ENCODE data around the gene WDR41. TPM values are rescaled to one million over a fixed set of nuclear protein-coding genes. Genes with fewer than 3 reads are reported as not detected.

Gene WDR41
- total RNA-seq, 1 experiment from 2014 or later = 57.3 TPM

DNA sequence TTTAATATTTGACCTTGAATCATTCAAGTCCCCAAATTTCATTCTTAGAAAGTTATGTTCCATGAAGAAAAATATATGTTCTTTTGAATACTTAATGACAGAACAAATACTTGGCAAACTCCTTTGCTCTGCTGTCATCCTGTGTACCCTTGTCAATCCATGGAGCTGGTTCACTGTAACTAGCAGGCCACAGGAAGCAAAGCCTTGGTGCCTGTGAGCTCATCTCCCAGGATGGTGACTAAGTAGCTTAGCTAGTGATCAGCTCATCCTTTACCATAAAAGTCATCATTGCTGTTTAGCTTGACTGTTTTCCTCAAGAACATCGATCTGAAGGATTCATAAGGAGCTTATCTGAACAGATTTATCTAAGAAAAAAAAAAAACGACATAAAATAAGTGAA, 65.4 kb downstream of the WDR41 start:
- H3K4me3 ChIP-seq (ENCODE audit: low read depth in 2 of 2, low read length in 2 of 2) = no peak overlapping the region
- no TSS peak for BruUV-seq (replicated peaks)
- H3K27ac ChIP-seq (ENCODE audit: low read length) = no peak overlapping the region
- in situ Hi-C loops (cut with HindIII; ENCODE audit: low pct_unique_long_range_greater_than_20kb, low sequenced_read_pairs) (no loop called here), intact Hi-C loops (cut with micrococcal nuclease; ENCODE audit: unreplicated experiment) (loop anchor here (10.0 kb wide), 1 partner anchor 282 kb away; no protein-coding TSS in a partner anchor)
- H3K9me3 ChIP-seq (ENCODE audit: control insufficient read depth, insufficient read depth, low read depth, low read length) = no peaks in the 10 kb centered on the region
- no peak for ATAC-seq
- H3K4me1 ChIP-seq (ENCODE audit: control insufficient read depth, insufficient read depth, low read length) = no peaks in the 10 kb centered on the region
- no peak for TF ChIP-seq SIN3A (IDR thresholded peaks at IDR 0.05; ENCODE audit: borderline replicate concordance, insufficient read depth, low read depth, low read length)
- ChIA-PET CTCF (no interaction called here), POLR2A (interaction anchor here (0.7 kb wide), 1 partner anchor 136 kb away, joined by 11 read pairs; no protein-coding TSS in a partner anchor)
- DNase-seq (ENCODE audit: low read depth, low spot score) = peak; percentile 10
- no peaks in the 10 kb centered on the region for H3K27me3 ChIP-seq (ENCODE audit: control insufficient read depth, insufficient read depth, low read length)
- H3K36me3 ChIP-seq (ENCODE audit: control insufficient read depth, insufficient read depth, low read length) = peaks cover 3% of the 10 kb centered on the region; the same call in 1 of the 2 replicates

DNA sequence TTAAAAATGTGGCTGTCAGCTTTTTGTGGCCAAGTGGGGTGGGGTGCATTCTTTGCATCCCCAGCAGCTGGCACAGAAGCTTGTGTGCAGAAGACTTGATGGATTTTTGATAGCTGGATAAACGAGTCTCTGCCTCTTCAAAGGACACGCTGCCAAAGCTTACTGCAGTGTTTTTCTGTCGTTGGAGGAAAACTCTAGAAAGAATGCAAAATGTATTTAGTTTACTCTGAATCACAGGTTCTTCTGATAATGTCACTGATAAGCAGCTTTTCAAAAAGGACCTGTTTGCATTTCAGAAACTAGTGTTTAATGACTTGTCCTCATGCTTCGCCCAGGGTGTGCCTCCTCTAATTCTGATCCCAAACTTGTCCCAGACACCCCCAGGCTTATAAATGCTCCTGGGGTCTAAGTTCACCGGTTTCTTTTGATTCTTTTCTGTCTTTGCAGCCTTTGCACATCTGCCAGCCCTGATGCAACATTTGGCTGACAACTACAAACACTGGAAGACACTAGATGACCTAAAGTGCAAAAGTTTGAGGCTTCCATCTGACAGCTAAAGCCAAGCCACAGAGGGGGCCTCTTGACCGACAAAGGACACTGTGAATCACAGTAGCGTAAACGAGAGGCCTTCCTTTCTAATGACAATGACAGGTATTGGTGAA, 66.0 kb downstream of the WDR41 start:
- no peaks in the 10 kb centered on the region for H3K27me3 ChIP-seq (ENCODE audit: control insufficient read depth, insufficient read depth, low read length)
- H3K9me3 ChIP-seq (ENCODE audit: control insufficient read depth, insufficient read depth, low read depth, low read length) = no peaks in the 10 kb centered on the region
- ATAC-seq (no peak), DNase-seq (ENCODE audit: low read depth, low spot score) (no peak)
- no peak overlapping the region for H3K4me3 ChIP-seq (ENCODE audit: low read depth in 2 of 2, low read length in 2 of 2)
- no peak overlapping the region for H3K27ac ChIP-seq (ENCODE audit: low read length)
- no peaks in the 10 kb centered on the region for H3K4me1 ChIP-seq (ENCODE audit: control insufficient read depth, insufficient read depth, low read length)
- POLR2A ChIA-PET = interaction anchor here (0.7 kb wide), 1 partner anchor 135 kb away, joined by 11 read pairs; no protein-coding TSS in a partner anchor
- in situ Hi-C loops (cut with HindIII; ENCODE audit: low pct_unique_long_range_greater_than_20kb, low sequenced_read_pairs) = no loop called here
- TF ChIP-seq, protein P1, sequence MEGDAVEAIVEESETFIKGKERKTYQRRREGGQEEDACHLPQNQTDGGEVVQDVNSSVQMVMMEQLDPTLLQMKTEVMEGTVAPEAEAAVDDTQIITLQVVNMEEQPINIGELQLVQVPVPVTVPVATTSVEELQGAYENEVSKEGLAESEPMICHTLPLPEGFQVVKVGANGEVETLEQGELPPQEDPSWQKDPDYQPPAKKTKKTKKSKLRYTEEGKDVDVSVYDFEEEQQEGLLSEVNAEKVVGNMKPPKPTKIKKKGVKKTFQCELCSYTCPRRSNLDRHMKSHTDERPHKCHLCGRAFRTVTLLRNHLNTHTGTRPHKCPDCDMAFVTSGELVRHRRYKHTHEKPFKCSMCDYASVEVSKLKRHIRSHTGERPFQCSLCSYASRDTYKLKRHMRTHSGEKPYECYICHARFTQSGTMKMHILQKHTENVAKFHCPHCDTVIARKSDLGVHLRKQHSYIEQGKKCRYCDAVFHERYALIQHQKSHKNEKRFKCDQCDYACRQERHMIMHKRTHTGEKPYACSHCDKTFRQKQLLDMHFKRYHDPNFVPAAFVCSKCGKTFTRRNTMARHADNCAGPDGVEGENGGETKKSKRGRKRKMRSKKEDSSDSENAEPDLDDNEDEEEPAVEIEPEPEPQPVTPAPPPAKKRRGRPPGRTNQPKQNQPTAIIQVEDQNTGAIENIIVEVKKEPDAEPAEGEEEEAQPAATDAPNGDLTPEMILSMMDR (IDR thresholded peaks at IDR 0.05) = no peak
- TF ChIP-seq SIN3A (IDR thresholded peaks at IDR 0.05; ENCODE audit: borderline replicate concordance, insufficient read depth, low read depth, low read length) = no peak
- CTCF ChIA-PET = no interaction called here
- intact Hi-C loops (cut with micrococcal nuclease; ENCODE audit: unreplicated experiment) = loop anchor here (10.0 kb wide), 1 partner anchor 281 kb away; no protein-coding TSS in a partner anchor
- no TSS peak for BruUV-seq (replicated peaks)
- H3K36me3 ChIP-seq (ENCODE audit: control insufficient read depth, insufficient read depth, low read length) = peaks cover 3% of the 10 kb centered on the region; the same call in 1 of the 2 replicates

DNA sequence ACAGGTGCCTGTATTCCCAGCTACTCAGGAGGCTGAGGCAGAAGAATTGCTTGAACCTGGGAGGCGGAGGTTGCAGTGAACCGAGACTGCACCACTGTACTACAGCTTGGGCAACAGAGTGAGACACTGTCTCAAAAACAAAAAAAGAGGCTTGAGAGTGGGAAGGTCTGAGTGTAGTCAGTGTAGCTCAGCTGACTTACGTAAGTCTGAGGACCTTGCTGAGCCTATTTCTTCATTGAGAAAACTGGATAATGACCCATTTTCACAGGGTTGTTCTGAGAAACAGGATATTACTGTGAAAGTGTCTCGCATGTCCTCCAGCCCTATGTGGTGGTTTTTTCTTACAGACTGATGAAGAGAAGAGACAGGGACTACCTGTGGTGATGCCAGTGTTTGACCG, 66.7 kb downstream of the WDR41 start:
- in situ Hi-C loops (cut with HindIII; ENCODE audit: low pct_unique_long_range_greater_than_20kb, low sequenced_read_pairs) (no loop called here), intact Hi-C loops (cut with micrococcal nuclease; ENCODE audit: unreplicated experiment) (loop anchor here (10.0 kb wide), 1 partner anchor 281 kb away; no protein-coding TSS in a partner anchor)
- DNase-seq (ENCODE audit: low read depth, low spot score) = no peak
- no TSS peak for BruUV-seq (replicated peaks)
- TF ChIP-seq, protein P2, sequence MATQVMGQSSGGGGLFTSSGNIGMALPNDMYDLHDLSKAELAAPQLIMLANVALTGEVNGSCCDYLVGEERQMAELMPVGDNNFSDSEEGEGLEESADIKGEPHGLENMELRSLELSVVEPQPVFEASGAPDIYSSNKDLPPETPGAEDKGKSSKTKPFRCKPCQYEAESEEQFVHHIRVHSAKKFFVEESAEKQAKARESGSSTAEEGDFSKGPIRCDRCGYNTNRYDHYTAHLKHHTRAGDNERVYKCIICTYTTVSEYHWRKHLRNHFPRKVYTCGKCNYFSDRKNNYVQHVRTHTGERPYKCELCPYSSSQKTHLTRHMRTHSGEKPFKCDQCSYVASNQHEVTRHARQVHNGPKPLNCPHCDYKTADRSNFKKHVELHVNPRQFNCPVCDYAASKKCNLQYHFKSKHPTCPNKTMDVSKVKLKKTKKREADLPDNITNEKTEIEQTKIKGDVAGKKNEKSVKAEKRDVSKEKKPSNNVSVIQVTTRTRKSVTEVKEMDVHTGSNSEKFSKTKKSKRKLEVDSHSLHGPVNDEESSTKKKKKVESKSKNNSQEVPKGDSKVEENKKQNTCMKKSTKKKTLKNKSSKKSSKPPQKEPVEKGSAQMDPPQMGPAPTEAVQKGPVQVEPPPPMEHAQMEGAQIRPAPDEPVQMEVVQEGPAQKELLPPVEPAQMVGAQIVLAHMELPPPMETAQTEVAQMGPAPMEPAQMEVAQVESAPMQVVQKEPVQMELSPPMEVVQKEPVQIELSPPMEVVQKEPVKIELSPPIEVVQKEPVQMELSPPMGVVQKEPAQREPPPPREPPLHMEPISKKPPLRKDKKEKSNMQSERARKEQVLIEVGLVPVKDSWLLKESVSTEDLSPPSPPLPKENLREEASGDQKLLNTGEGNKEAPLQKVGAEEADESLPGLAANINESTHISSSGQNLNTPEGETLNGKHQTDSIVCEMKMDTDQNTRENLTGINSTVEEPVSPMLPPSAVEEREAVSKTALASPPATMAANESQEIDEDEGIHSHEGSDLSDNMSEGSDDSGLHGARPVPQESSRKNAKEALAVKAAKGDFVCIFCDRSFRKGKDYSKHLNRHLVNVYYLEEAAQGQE (IDR thresholded peaks at IDR 0.05; ENCODE audit: insufficient read depth in 1 of 2, low read depth in 2 of 2, low read length in 1 of 2) = no peak
- TF ChIP-seq SIN3A (IDR thresholded peaks at IDR 0.05; ENCODE audit: borderline replicate concordance, insufficient read depth, low read depth, low read length) (no peak), POLR2AphosphoS5 (IDR thresholded peaks at IDR 0.05; ENCODE audit: low read depth, low read length) (no peak)
- TF ChIP-seq, protein P1 (IDR thresholded peaks at IDR 0.05) = no peak
- Histone ChIP-seq H3K4me3 (ENCODE audit: low read depth in 2 of 2, low read length in 2 of 2) (no peak overlapping the region), H3K27ac (ENCODE audit: low read length) (no peak overlapping the region), H3K9me3 (ENCODE audit: control insufficient read depth, insufficient read depth, low read depth, low read length) (no peaks in the 10 kb centered on the region), H3K27me3 (ENCODE audit: control insufficient read depth, insufficient read depth, low read length) (no peaks in the 10 kb centered on the region), H3K4me1 (ENCODE audit: control insufficient read depth, insufficient read depth, low read length) (no peaks in the 10 kb centered on the region), H3K36me3 (ENCODE audit: control insufficient read depth, insufficient read depth, low read length) (peaks cover 3% of the 10 kb centered on the region; the same call in 1 of the 2 replicates)
- ChIA-PET CTCF (no interaction called here), POLR2A (no interaction called here)
- no peak for ATAC-seq
